GM12878 (cell line): ENCODE results near the gene FAT1. TPM values are rescaled to one million over a fixed set of nuclear protein-coding genes. Genes with fewer than 3 reads are reported as not detected.

ENCODE experiments used
- ATAC-seq: fragments of 200-7000 bp; cut with Tn5 transposase; 3 replicates; pipeline ENCODE4 v1.9.1; 2020; ENCODE audit warnings: mild to moderate bottlenecking, moderate library complexity
- BruUV-seq: library from RNA; stranded (reverse); fragments of 400-500 nt; replicated peaks from 2 replicates; lab custom pipeline; 2021; lab: Mats Ljungman, UMichigan
- CTCF ChIA-PET: fragments of 300-600 bp; sonication (Branson Sonifier 250); formaldehyde crosslinking; extraction: SDS; loops from one replicate; lab custom pipeline; 2021; ENCODE audit warnings: inconsistent platforms; lab: Yijun Ruan, JAX
- POLR2A ChIA-PET: fragments of 350-600 bp; formaldehyde crosslinking; extraction: SDS; loops from one replicate; lab custom pipeline; 2021; ENCODE audit warnings: inconsistent platforms; lab: Charles Lee
- RAD21 ChIA-PET: fragments of 300-600 bp; sonication (Branson Sonifier 250); formaldehyde crosslinking; loops from one replicate; lab custom pipeline; 2023; ENCODE audit warnings: antibody characterized with exemption; ENCODE audit not compliant: unreplicated experiment; lab: Charles Lee
- SMC1A ChIA-PET: fragments of 300-600 bp; sonication (Branson Sonifier 250); formaldehyde crosslinking; loops from one replicate; lab custom pipeline; 2023; ENCODE audit not compliant: unreplicated experiment, uncharacterized antibody; lab: Charles Lee
- DNase-seq: peaks from one replicate; pipeline ENCODE4 v3.0.0-alpha.2; 2011; ENCODE audit warnings: low read depth, low spot score
- FAIRE-seq: peaks from 3 replicates; lab custom pipeline; 2011; peaks lifted over from hg19 to GRCh38; lab: Jason Lieb, UNC
- H2AFZ ChIP-seq: 2 replicates; pipeline ENCODE4 v1.6.0; 2011; ENCODE audit warnings: low read depth, low read length, control low read depth; ENCODE audit not compliant: control insufficient read depth
- H3K27ac ChIP-seq: 2 replicates; pipeline ENCODE4 v1.5.1; 2011; ENCODE audit warnings: control low read depth; ENCODE audit not compliant: control insufficient read depth, insufficient read depth
- H3K27me3 ChIP-seq, 2 experiments: replicated peaks in 1 of 2; 2 replicates each; pipeline versions ENCODE4 v1.6.0 to v1.6.1; 2011; ENCODE audit warnings: low read length in 1 of 2; ENCODE audit not compliant: control insufficient read depth in 2 of 2, insufficient read depth in 2 of 2
- H3K36me3 ChIP-seq, 2 experiments: 2 replicates each; pipeline ENCODE4 v1.5.1; 2011; ENCODE audit warnings: low read length in 1 of 2; ENCODE audit not compliant: control insufficient read depth in 2 of 2, insufficient read depth in 2 of 2
- H3K4me1 ChIP-seq: 2 replicates; pipeline ENCODE4 v1.6.1; 2011; ENCODE audit warnings: mild to moderate bottlenecking, low read length, moderate library complexity, mixed read lengths; ENCODE audit not compliant: control insufficient read depth, insufficient read depth
- H3K4me2 ChIP-seq: 2 replicates; pipeline ENCODE4 v1.6.0; 2011; ENCODE audit warnings: control low read depth; ENCODE audit not compliant: control insufficient read depth, insufficient read depth
- H3K4me3 ChIP-seq: fragments of 200-600 bp; sonication (generic); 2 replicates; pipeline ENCODE4 v1.5.1; 2016
- H3K79me2 ChIP-seq: 2 replicates; pipeline ENCODE4 v1.6.0; 2011; ENCODE audit warnings: low read length; ENCODE audit not compliant: control insufficient read depth, insufficient read depth
- H3K9ac ChIP-seq: 2 replicates; pipeline ENCODE4 v1.8.0; 2011; ENCODE audit warnings: low read length, control low read depth, mixed read lengths; ENCODE audit not compliant: control insufficient read depth, insufficient read depth
- H3K9me3 ChIP-seq: replicated peaks from 3 replicates; pipeline ENCODE4 v1.5.1; 2011; ENCODE audit warnings: mild to moderate bottlenecking, low read length; ENCODE audit not compliant: control insufficient read depth, insufficient read depth
- H4K20me1 ChIP-seq: 2 replicates; pipeline ENCODE4 v1.6.0; 2011; ENCODE audit not compliant: control insufficient read depth, insufficient read depth
- BCL11A ChIP-seq: IDR thresholded peaks from 2 replicates; pipeline ENCODE4 v1.6.1; 2011; ENCODE audit warnings: low read depth, low read length
- CBX5 ChIP-seq: sonication (generic); IDR thresholded peaks from 2 replicates; pipeline ENCODE4 v1.6.1; 2016; ENCODE audit warnings: low read depth, moderate library complexity, mild to moderate bottlenecking, inconsistent platforms
- CREB1 ChIP-seq: IDR thresholded peaks from 2 replicates; pipeline ENCODE4 v1.6.1; 2012; ENCODE audit warnings: low read depth, mild to moderate bottlenecking, inconsistent platforms
- EED ChIP-seq: sonication (generic); IDR thresholded peaks from 2 replicates; pipeline ENCODE4 v1.6.1; 2016; ENCODE audit warnings: antibody characterized with exemption, low read depth
- FOXK2 ChIP-seq: fragments of 450-650 bp; IDR thresholded peaks from 2 replicates; pipeline ENCODE4 v1.6.1; 2017; ENCODE audit warnings: mild to moderate bottlenecking, moderate library complexity
- HDGF ChIP-seq: fragments of 450-650 bp; IDR thresholded peaks from 2 replicates; pipeline ENCODE4 v1.6.1; 2016; ENCODE audit warnings: antibody characterized with exemption
- JUNB ChIP-seq: IDR thresholded peaks from 2 replicates; pipeline ENCODE4 v1.6.1; 2016; ENCODE audit warnings: antibody characterized with exemption, mild to moderate bottlenecking
- NFXL1 ChIP-seq: fragments of 450-650 bp; IDR thresholded peaks from 2 replicates; pipeline ENCODE4 v1.6.1; 2017; ENCODE audit warnings: antibody characterized with exemption, mild to moderate bottlenecking, borderline replicate concordance
- NR2F1 ChIP-seq: fragments of 450-650 bp; conservative IDR thresholded peaks from 2 replicates; pipeline ENCODE4 v1.6.1; 2017; ENCODE audit warnings: mild to moderate bottlenecking
- PAX5 ChIP-seq: IDR thresholded peaks from 2 replicates; pipeline ENCODE4 v1.6.1; 2011; ENCODE audit warnings: low read depth, low read length, borderline replicate concordance
- RAD51 ChIP-seq: fragments of 450-650 bp; IDR thresholded peaks from 2 replicates; pipeline ENCODE4 v1.6.1; 2016; ENCODE audit warnings: moderate library complexity, mild to moderate bottlenecking, inconsistent platforms
- TBL1XR1 ChIP-seq: IDR thresholded peaks from 2 replicates; pipeline ENCODE4 v1.6.1; 2012; ENCODE audit warnings: low read depth, low read length, improper control_type of control experiment
- TCF12 ChIP-seq: IDR thresholded peaks from 2 replicates; pipeline ENCODE4 v1.6.1; 2011; ENCODE audit warnings: low read depth, mild to moderate bottlenecking, low read length
- WGBS: methylation state at CpG from one replicate; pipeline ENCODE4 v1.1.6; 2016; ENCODE audit warnings: low lambda C conversion rate; ENCODE audit not compliant: insufficient replicate concordance, insufficient coverage; ENCODE audit errors: missing lambda C conversion rate; 5-methylcytosine and 5-hydroxymethylcytosine counted together
- in situ Hi-C: fragments of 300-500 bp; cut with MboI; formaldehyde crosslinking; loops from 9 replicates; pipeline ENCODE4 v1.14.3; 2018; ENCODE audit warnings: mixed read lengths
- intact Hi-C: fragments of 100-400 bp; cut with micrococcal nuclease; formaldehyde crosslinking; loops from one replicate; pipeline ENCODE4 v1.14.2; 2022; ENCODE audit not compliant: unreplicated experiment
- polyA plus RNA-seq, 11 experiments: library from polyadenylated mRNA; depleted of rRNA in 4 of 11; unstranded in 6 of 11; stranded (reverse) in 5 of 11; fragments of >200 nt; fragmentation: Nextera tagmentation in 4 of 11; fragmentation: Illumina TruSeq in 1 of 11; extraction: Ambion mirVana in 4 of 11; extraction: Trizol in 1 of 11; gene quantifications; 1 replicate in 1 of 11; 2 replicates in 10 of 11; pipeline versions ENCODE4 v1.2.1 to v1.2.3, GENCODE V29; 2011 to 2016; ENCODE audit warnings: inconsistent platforms in 2 of 11, missing spikeins in 2 of 11, low read depth in 1 of 11
- total RNA-seq, 4 experiments: library from RNA; depleted of rRNA in 3 of 4; stranded (reverse); fragments of >200 nt in 3 of 4; fragmentation: Illumina TruSeq in 1 of 4; extraction: Trizol in 1 of 4; gene quantifications; 2 replicates each; pipeline versions ENCODE4 v1.2.1 to v1.2.3, GENCODE V29; 2013 to 2021
- TF ChIP-seq, protein P1 (sequence below): fragments of 450-650 bp; IDR thresholded peaks from 2 replicates; pipeline ENCODE4 v1.6.1; 2017; ENCODE audit warnings: low read depth, mild to moderate bottlenecking, moderate library complexity

Gene FAT1
- total and polyA plus RNA-seq, 10 of the 15 experiments (the other 5 are each of a cell fraction or from before 2014, with no cell fraction given): 0.04 to 11.8 (median 0.11) TPM; not detected in 1

- in situ Hi-C loops: no loop called here
- H3K79me2 ChIP-seq: no peaks in the 10 kb centered on the region
- BruUV-seq: no TSS peak
Measured at GRCh38 chr4:186642530-186642929, 81.1 kb downstream of the FAT1 start.

More at GRCh38 chr4:186642530-186642929, 81.1 kb downstream of the FAT1 start:
- 35% methylated on average over 15 of the region's 15 CpGs for WGBS
- SMC1A ChIA-PET: no interaction called here
- Histone ChIP-seq H3K9me3 (no peaks in the 10 kb centered on the region), H3K4me3 (no peak overlapping the region), H3K9ac (no peak overlapping the region), H3K4me2 (no peak overlapping the region), H4K20me1 (no peaks in the 10 kb centered on the region), H3K27me3 (no peaks in the 10 kb centered on the region), H3K27ac (no peak overlapping the region), H2AFZ (no peak overlapping the region), H3K36me3 (no peaks in the 10 kb centered on the region), H3K4me1 (no peaks in the 10 kb centered on the region)
- ATAC-seq (no peak), FAIRE-seq (no peak), DNase-seq (no peak)
- TF ChIP-seq TCF12 (no peak), TBL1XR1 (no peak), PAX5 (no peak), RAD51 (no peak), JUNB (no peak), HDGF (no peak), NFXL1 (no peak), CREB1 (no peak), CBX5 (no peak), FOXK2 (no peak), NR2F1 (no peak), EED (no peak), BCL11A (no peak)
- TF ChIP-seq, protein P1, sequence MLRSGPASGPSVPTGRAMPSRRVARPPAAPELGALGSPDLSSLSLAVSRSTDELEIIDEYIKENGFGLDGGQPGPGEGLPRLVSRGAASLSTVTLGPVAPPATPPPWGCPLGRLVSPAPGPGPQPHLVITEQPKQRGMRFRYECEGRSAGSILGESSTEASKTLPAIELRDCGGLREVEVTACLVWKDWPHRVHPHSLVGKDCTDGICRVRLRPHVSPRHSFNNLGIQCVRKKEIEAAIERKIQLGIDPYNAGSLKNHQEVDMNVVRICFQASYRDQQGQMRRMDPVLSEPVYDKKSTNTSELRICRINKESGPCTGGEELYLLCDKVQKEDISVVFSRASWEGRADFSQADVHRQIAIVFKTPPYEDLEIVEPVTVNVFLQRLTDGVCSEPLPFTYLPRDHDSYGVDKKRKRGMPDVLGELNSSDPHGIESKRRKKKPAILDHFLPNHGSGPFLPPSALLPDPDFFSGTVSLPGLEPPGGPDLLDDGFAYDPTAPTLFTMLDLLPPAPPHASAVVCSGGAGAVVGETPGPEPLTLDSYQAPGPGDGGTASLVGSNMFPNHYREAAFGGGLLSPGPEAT: no peak
- RAD21 ChIA-PET: no interaction called here
- POLR2A ChIA-PET: no interaction called here
- CTCF ChIA-PET: no interaction called here
- intact Hi-C loops: no loop called here
